ENCODE results near the gene ZBTB5. TPM values are rescaled to one million over a fixed set of nuclear protein-coding genes. Genes with fewer than 3 reads are reported as not detected.

The ZBTB5 gene
- total RNA-seq, 1 experiment from 2014 or later = 9.1 TPM

- peaks cover 14% of the 10 kb centered on the region for H3K79me1 ChIP-seq (ENCODE audit: insufficient read depth, low read depth, low read length, poor library complexity, severe bottlenecking)
- Mint-ChIP-seq H3K4me3 (peak overlapping the region; percentile 88 to 96), H3K9me3 (no peaks in the 10 kb centered on the region), H3K4me1 (peaks cover 23 to 26% of the 10 kb centered on the region in 2 experiments), H3K36me3 (ENCODE audit: insufficient read depth in 1 of 3, low read depth in 3 of 3) (peaks cover 15 to 41% (median 31%) of the 10 kb centered on the region in 3 experiments), H3K27me3 (ENCODE audit: low read depth) (no peaks in the 10 kb centered on the region; the same call in 1 of the 2 replicates), H3K27ac (peak overlapping the region in 2 of 3 experiments; percentile 91 to 92; a peak in 6 of 7 replicates)
- no peak overlapping the region for H3K18ac ChIP-seq (ENCODE audit: insufficient read length, low read depth, low read length)
- H2BK12ac ChIP-seq (ENCODE audit: insufficient read length, low read depth, low read length) = no peak overlapping the region
- H3K79me2 ChIP-seq (ENCODE audit: insufficient read depth, low read length) = peaks cover 11% of the 10 kb centered on the region; the same call in 1 of the 2 replicates
- no peaks in the 10 kb centered on the region for H3K9me3 ChIP-seq (ENCODE audit: control insufficient read depth, low read depth, low read length)
- no peak overlapping the region for H4K8ac ChIP-seq (replicated peaks; ENCODE audit: insufficient read length, low read depth, low read length)
- DNase-seq = no peak
- H2BK120ac ChIP-seq (ENCODE audit: low read depth, low read length, poor library complexity, severe bottlenecking) = no peak overlapping the region
- peak overlapping the region; percentile 73 for H3K14ac ChIP-seq (ENCODE audit: insufficient read depth, low read length)
- H2BK20ac ChIP-seq (ENCODE audit: low read depth, low read length, poor library complexity, severe bottlenecking) = no peak overlapping the region
- H3T11ph ChIP-seq (ENCODE audit: low read length) = no peak overlapping the region
- H3K4ac ChIP-seq (ENCODE audit: low read depth, low read length) = no peak overlapping the region
- no peak overlapping the region for H3K56ac ChIP-seq (ENCODE audit: insufficient read length, low read depth, low read length)
- no peak for TF ChIP-seq CTCF (conservative IDR thresholded peaks at IDR 0.05)
- H3K4me2 ChIP-seq (ENCODE audit: insufficient read depth, insufficient read length, low read length) = peak overlapping the region; percentile 98
- no peaks in the 10 kb centered on the region for H4K20me1 ChIP-seq (ENCODE audit: control insufficient read depth, insufficient read depth, insufficient read length)
- H3K23me2 ChIP-seq (ENCODE audit: insufficient read length, low read depth, low read length, poor library complexity, severe bottlenecking) = peaks cover 9% of the 10 kb centered on the region
- H3K4me1 ChIP-seq (ENCODE audit: insufficient read depth, low read length) = peaks cover 8% of the 10 kb centered on the region
- no peak overlapping the region for H2BK15ac ChIP-seq (ENCODE audit: low read depth, low read length)
- no peak overlapping the region for H4K91ac ChIP-seq (ENCODE audit: insufficient read length, low read depth, low read length)
- WGBS (ENCODE audit: extremely low coverage, insufficient read length, low lambda C conversion rate) = no CpG with 5 or more reads among the region's 7 CpGs
- H3K9ac ChIP-seq (ENCODE audit: extremely low read depth, insufficient read length, low read length) = peak overlapping the region; percentile 59
- no peaks in the 10 kb centered on the region for H3K27me3 ChIP-seq (ENCODE audit: insufficient read depth, low read length)
- H3K27ac ChIP-seq (ENCODE audit: insufficient read length, low read depth, low read length) = no peak overlapping the region
- no peak overlapping the region for H2BK5ac ChIP-seq (ENCODE audit: insufficient read length, low read length)
- H2AK5ac ChIP-seq (ENCODE audit: insufficient read length, low read length) = no peak overlapping the region
- no peak overlapping the region for H2AFZ ChIP-seq (ENCODE audit: low read length)
- no peak overlapping the region for H4K5ac ChIP-seq (ENCODE audit: insufficient read length, low read depth, low read length)
- no peak overlapping the region for H3K23ac ChIP-seq (ENCODE audit: insufficient read length, low read depth, low read length)
Observed at GRCh38 chr9:37486256-37486615, 21.0 kb upstream of the ZBTB5 start.

Measured in H9 (cell line).